HPDE6-E6E7 (cell line): Measurements from ENCODE around the gene DENND6A.
A peak's percentile ranks its signal among the peaks of the same experiment; 100 is the strongest.
"Not testable (repeated sequence)": the region's sequence is repeated elsewhere in the genome, so short reads cannot be mapped to it uniquely, and the experiment has no call there.

ENCODE experiments used
- DNase-seq: peaks from one replicate; pipeline ENCODE4 v3.0.0; 2011; ENCODE audit warnings: missing footprints; ENCODE audit errors: extremely low spot score

DENND6A gene

GRCh38 chr3:57637391-57637790 is 55.5 kb downstream of the DENND6A start:
- DNase-seq = no peak

DNA sequence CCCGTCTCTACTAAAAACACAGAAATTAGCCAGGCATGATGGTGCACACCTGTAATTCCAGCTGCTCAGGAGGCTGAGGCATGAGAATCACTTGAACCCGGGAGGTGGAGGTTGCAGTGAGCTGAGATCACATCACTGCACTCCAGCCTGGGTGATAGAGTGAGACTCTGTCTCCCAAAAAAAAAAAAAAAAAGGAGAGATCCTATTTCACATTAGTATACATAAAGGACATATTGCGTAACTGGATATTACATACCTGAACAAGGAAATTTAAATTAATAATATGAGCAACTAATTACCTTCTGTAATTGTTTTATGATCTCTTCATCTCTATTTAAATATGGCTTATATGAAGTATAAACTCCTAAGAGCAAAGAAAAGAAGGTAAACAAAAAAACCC is 58.6 kb downstream of the DENND6A start:
- not testable (repeated sequence) for DNase-seq

DNA sequence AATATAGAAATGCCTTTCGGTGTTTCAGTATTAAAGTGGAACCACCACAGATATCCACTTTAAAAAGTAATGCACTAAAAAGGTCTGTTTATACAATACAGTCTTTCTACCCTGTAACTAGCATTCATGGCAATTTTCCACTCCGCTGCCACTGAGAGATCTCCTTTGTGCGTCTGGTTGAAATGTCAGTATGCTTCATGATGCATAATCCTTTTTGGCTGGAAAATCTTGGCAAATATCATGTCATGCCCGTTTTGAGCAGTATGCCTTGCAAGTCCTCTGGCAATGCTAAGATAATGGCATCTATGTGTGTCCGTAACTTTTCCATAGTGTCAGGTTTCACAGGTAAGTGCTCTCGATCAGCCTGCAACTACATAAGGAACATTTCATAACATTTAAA is 64.9 kb downstream of the DENND6A start:
- no peak for DNase-seq

- no peak for DNase-seq
Measured at GRCh38 chr3:57624801-57625200, 68.1 kb downstream of the DENND6A start.

DNA sequence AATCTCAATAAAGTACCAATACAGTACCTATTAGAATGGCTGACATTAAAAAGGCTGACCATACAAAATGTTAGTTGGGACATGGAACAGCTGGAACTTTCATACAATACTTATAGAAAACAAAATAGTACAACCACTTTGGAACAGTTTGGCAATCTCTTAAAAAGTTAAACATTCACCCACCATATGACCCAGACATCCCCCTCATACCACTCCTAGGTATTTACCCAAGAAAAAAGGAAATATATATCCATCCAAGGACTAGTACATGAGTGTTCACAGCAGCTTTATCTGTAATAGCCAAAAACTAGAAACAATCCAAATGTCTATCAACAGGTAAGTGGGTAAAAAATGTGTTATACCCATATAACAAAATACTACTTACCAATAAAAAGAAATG is 70.5 kb downstream of the DENND6A start:
- no peak for DNase-seq

GRCh38 chr3:57617739-57618138 is 75.1 kb downstream of the DENND6A start:
- no peak for DNase-seq

GRCh38 chr3:57616233-57616632 is 76.6 kb downstream of the DENND6A start:
- no peak for DNase-seq

DNA sequence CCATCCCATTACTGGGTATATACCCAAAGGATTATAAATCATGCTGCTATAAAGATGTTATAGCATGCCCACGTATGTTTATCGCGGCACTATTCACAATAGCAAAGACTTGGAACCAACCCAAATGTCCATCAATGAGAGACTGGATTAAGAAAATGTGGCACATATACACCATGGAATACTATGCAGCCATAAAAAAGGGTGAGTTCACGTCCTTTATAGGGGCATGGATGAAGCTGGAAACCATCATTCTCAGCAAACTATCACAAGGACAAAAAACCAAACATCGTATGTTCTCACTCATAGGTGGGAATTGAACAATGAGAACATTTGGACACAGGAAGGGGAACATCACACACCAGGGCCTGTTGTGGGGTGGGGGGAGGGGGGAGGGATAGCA is 81.0 kb downstream of the DENND6A start:
- not testable (repeated sequence) for DNase-seq

DNA sequence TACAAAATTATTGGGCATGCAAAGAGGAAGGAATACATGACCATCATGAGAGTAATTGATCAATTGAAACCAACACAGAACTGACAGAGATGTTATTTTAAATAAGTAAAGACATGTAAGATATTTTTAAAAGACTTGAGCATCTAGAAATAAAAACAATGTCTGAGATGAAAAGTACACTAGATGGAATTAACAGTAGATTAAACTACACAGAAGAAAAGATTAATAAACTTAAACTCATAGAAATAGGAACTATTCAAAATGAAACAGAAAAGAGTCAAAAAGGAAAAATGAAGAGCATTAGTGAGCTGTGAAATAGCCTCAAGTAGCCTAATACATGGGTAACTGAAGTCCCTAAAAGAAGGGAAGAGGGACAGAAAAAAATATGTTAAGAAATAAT is 87.2 kb downstream of the DENND6A start:
- DNase-seq = no peak

DNA sequence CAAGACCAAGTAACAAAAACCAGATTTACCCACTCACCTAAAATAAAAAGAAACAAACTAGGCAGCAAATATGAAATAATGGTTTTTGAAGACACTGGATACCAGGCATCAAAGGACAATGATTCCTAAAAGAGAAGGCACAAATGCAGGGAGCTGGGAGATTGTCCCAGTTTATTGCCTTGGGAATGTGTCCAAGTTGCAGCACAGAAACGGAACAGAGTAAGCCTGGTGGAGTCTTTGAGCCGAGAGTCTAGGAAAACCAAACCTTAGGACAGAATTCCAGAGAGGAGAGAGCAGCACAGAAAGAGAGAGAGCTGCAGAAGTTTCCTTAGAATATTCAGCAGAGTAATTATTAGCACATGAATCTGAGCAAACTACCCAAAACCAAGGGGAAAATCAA is 87.9 kb downstream of the DENND6A start:
- DNase-seq = no peak

- DNase-seq = no peak
Measured at GRCh38 chr3:57600195-57600594, 92.7 kb downstream of the DENND6A start.

GRCh38 chr3:57598765-57599360 is 94.0 kb downstream of the DENND6A start:
- DNase-seq = no peak

GRCh38 chr3:57597127-57597923 is 95.6 kb downstream of the DENND6A start, which contains the start of gene ARF4:
ARF4 (minus strand) TSS chr3:57597344; CDS start chr3:57597140, 204 bp downstream.
- DNase-seq = peak; percentile 89

GRCh38 chr3:57596495-57597126 is 96.3 kb downstream of the DENND6A start:
- peak; percentile 28 for DNase-seq

GRCh38 chr3:57594576-57594975 is 98.3 kb downstream of the DENND6A start:
- DNase-seq = no peak

GRCh38 chr3:57594144-57594543 is 98.7 kb downstream of the DENND6A start:
- DNase-seq = no peak

GRCh38 chr3:57592306-57592705 is 100.6 kb downstream of the DENND6A start:
- no peak for DNase-seq

- no peak for DNase-seq
Measured at GRCh38 chr3:57587905-57588304, 105.0 kb downstream of the DENND6A start.

DNA sequence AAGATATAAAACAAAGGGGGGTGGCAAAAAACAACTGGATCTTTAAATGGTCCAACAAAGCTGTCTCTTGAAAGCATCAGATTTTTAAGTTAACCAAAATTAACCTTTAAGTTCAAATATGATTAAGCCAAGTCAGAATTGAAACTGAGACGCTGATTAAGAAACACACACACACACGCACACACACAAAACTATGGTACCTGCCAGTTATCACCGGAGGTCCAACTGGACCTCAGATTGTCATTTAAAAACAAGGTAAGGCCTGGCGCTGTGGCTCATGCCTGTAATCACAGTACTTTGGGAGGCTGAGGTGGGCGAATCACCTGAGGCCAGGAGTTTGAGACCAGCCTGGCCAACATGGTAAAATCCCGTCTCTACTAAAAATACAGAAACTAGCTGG is 106.1 kb downstream of the DENND6A start:
- no peak for DNase-seq

- DNase-seq = no peak
Measured at GRCh38 chr3:57583544-57583943, 109.3 kb downstream of the DENND6A start.

GRCh38 chr3:57582474-57583168 is 110.3 kb downstream of the DENND6A start:
- DNase-seq = peak; percentile 9

DNA sequence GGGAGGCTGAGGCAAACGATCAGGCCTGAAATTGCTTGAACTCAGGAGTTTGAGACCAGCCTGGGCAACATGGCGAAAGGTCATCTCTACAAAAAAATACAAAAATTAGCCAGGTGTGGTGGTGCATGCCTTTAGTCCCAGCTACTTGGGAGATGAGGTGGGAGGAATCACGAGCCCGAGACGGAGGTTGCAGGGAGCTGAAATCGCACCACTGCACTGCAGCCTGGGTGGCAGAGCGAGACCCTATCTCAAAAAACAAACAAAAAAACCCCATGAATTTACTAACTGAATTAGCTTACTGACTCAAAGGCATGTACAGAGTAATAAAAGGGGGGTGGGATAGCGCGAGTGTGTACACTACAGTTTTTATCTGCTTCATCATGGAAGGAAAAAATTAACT is 115.1 kb downstream of the DENND6A start:
- no peak for DNase-seq
